ENCODE data around the gene TBC1D14. TPM values are rescaled to one million over a fixed set of nuclear protein-coding genes. Genes with fewer than 3 reads are reported as not detected.

TBC1D14 gene
- total RNA-seq, 2 experiments from 2014 or later, result 49.0 to 49.1 TPM

GRCh38 chr4:7018281-7018680 is 108.7 kb downstream of the TBC1D14 start:
- Mint-ChIP-seq H3K4me3 (no peak overlapping the region), H3K4me1 (peaks cover 9% of the 10 kb centered on the region), H3K27me3 (no peaks in the 10 kb centered on the region), H3K36me3 (peaks cover 28% of the 10 kb centered on the region), H3K27ac (no peak overlapping the region), H3K9me3 (ENCODE audit: low read depth) (no peaks in the 10 kb centered on the region)
- ATAC-seq, result no peak
- DNase-seq, result no peak
- CTCF ChIA-PET, result interaction anchor here (1.2 kb wide), 2 partner anchors 14 to 51 kb away, joined by 3 read pairs; no protein-coding TSS in a partner anchor

GRCh38 chr4:7019367-7019766 is 109.7 kb downstream of the TBC1D14 start:
- DNase-seq (no peak), ATAC-seq (no peak)
- H3K4me3 Mint-ChIP-seq, result no peak overlapping the region
- H3K27ac Mint-ChIP-seq, result no peak overlapping the region
- CTCF ChIA-PET, result interaction anchor here (1.2 kb wide), 1 partner anchor 50 kb away, joined by 3 read pairs; no protein-coding TSS in a partner anchor
- no peaks in the 10 kb centered on the region for H3K27me3 Mint-ChIP-seq
- H3K4me1 Mint-ChIP-seq, result peaks cover 3% of the 10 kb centered on the region
- peaks cover 20% of the 10 kb centered on the region for H3K36me3 Mint-ChIP-seq
- no peaks in the 10 kb centered on the region for H3K9me3 Mint-ChIP-seq (ENCODE audit: low read depth)

- CTCF ChIA-PET, result interaction anchor here (1.9 kb wide), 1 partner anchor 22 kb away, joined by 6 read pairs; a partner anchor contains a TSS
- peaks cover 12% of the 10 kb centered on the region for H3K36me3 Mint-ChIP-seq
- no peaks in the 10 kb centered on the region for H3K9me3 Mint-ChIP-seq (ENCODE audit: low read depth)
- H3K4me3 Mint-ChIP-seq, result no peak overlapping the region
- H3K27ac Mint-ChIP-seq, result peak overlapping the region; percentile 53
- no peaks in the 10 kb centered on the region for H3K27me3 Mint-ChIP-seq
- DNase-seq (no peak), ATAC-seq (no peak)
- peaks cover 1% of the 10 kb centered on the region for H3K4me1 Mint-ChIP-seq
Measured at GRCh38 chr4:7020290-7020689, 110.7 kb downstream of the TBC1D14 start.

GRCh38 chr4:7020856-7021255 is 111.2 kb downstream of the TBC1D14 start:
- CTCF ChIA-PET, result interaction anchor here (1.9 kb wide), 1 partner anchor 22 kb away, joined by 6 read pairs; a partner anchor contains a TSS
- ATAC-seq, result no peak
- peaks cover 12% of the 10 kb centered on the region for H3K36me3 Mint-ChIP-seq

GRCh38 chr4:7021355-7021754 is 111.7 kb downstream of the TBC1D14 start:
- H3K27ac Mint-ChIP-seq, result no peak overlapping the region
- no peak for ATAC-seq
- CTCF ChIA-PET, result interaction anchor here (1.9 kb wide), 1 partner anchor 21 kb away, joined by 6 read pairs; a partner anchor contains a TSS

More at GRCh38 chr4:7020856-7021255, 111.2 kb downstream of the TBC1D14 start:
- Mint-ChIP-seq H3K27ac (no peak overlapping the region), H3K4me1 (no peaks in the 10 kb centered on the region), H3K4me3 (no peak overlapping the region), H3K27me3 (no peaks in the 10 kb centered on the region), H3K9me3 (ENCODE audit: low read depth) (no peaks in the 10 kb centered on the region)
- no peak for DNase-seq

GRCh38 chr4:7021930-7022664 is 112.5 kb downstream of the TBC1D14 start:
- Mint-ChIP-seq H3K36me3 (peaks cover 17% of the 10 kb centered on the region), H3K4me3 (no peak overlapping the region), H3K4me1 (no peaks in the 10 kb centered on the region), H3K27me3 (no peaks in the 10 kb centered on the region), H3K27ac (no peak overlapping the region), H3K9me3 (ENCODE audit: low read depth) (no peaks in the 10 kb centered on the region)
- DNase-seq, result no peak
- CTCF ChIA-PET, result no interaction called here
- ATAC-seq, result no peak

More at GRCh38 chr4:7021355-7021754, 111.7 kb downstream of the TBC1D14 start:
- Mint-ChIP-seq H3K9me3 (ENCODE audit: low read depth) (no peaks in the 10 kb centered on the region), H3K36me3 (peaks cover 16% of the 10 kb centered on the region), H3K27me3 (no peaks in the 10 kb centered on the region), H3K4me1 (no peaks in the 10 kb centered on the region), H3K4me3 (no peak overlapping the region)
- DNase-seq, result no peak

- CTCF ChIA-PET, result interaction anchor here (0.9 to 1.3 kb wide), 2 partner anchors 17 to 19 kb away, joined by 3 read pairs; a partner anchor contains a TSS
- ATAC-seq, result no peak
- peaks cover 26% of the 10 kb centered on the region for H3K36me3 Mint-ChIP-seq
Measured at GRCh38 chr4:7023486-7023885, 113.9 kb downstream of the TBC1D14 start.

GRCh38 chr4:7023901-7024300 is 114.3 kb downstream of the TBC1D14 start:
- H3K36me3 Mint-ChIP-seq, result peaks cover 25% of the 10 kb centered on the region
- CTCF ChIA-PET, result interaction anchor here (0.9 to 1.3 kb wide), 2 partner anchors 16 to 19 kb away, joined by 3 read pairs; a partner anchor contains a TSS
- H3K9me3 Mint-ChIP-seq (ENCODE audit: low read depth), result no peaks in the 10 kb centered on the region
- H3K4me1 Mint-ChIP-seq, result peaks cover 3% of the 10 kb centered on the region
- H3K27ac Mint-ChIP-seq, result no peak overlapping the region
- no peak for DNase-seq
- no peak overlapping the region for H3K4me3 Mint-ChIP-seq
- ATAC-seq, result no peak
- no peaks in the 10 kb centered on the region for H3K27me3 Mint-ChIP-seq

More at GRCh38 chr4:7023486-7023885, 113.9 kb downstream of the TBC1D14 start:
- Mint-ChIP-seq H3K27me3 (no peaks in the 10 kb centered on the region), H3K27ac (no peak overlapping the region), H3K9me3 (ENCODE audit: low read depth) (no peaks in the 10 kb centered on the region), H3K4me1 (peaks cover 3% of the 10 kb centered on the region), H3K4me3 (no peak overlapping the region)
- DNase-seq, result no peak

GRCh38 chr4:7024336-7024890 is 114.8 kb downstream of the TBC1D14 start:
- H3K4me1 Mint-ChIP-seq, result peaks cover 3% of the 10 kb centered on the region
- H3K27ac Mint-ChIP-seq, result no peak overlapping the region
- H3K4me3 Mint-ChIP-seq, result no peak overlapping the region
- no peaks in the 10 kb centered on the region for H3K27me3 Mint-ChIP-seq
- no peaks in the 10 kb centered on the region for H3K9me3 Mint-ChIP-seq (ENCODE audit: low read depth)
- DNase-seq, result no peak
- CTCF ChIA-PET, result interaction anchor here (1.3 kb wide), 1 partner anchor 16 kb away, joined by 3 read pairs; no protein-coding TSS in a partner anchor
- H3K36me3 Mint-ChIP-seq, result peaks cover 25% of the 10 kb centered on the region
- ATAC-seq, result no peak

- ATAC-seq, result no peak
- CTCF ChIA-PET, result no interaction called here
- H3K9me3 Mint-ChIP-seq (ENCODE audit: low read depth), result no peaks in the 10 kb centered on the region
- no peak overlapping the region for H3K27ac Mint-ChIP-seq
- H3K4me1 Mint-ChIP-seq, result peaks cover 3% of the 10 kb centered on the region
- no peak for DNase-seq
- no peaks in the 10 kb centered on the region for H3K27me3 Mint-ChIP-seq
- no peak overlapping the region for H3K4me3 Mint-ChIP-seq
- peaks cover 27% of the 10 kb centered on the region for H3K36me3 Mint-ChIP-seq
Measured at GRCh38 chr4:7025040-7025602, 115.5 kb downstream of the TBC1D14 start.

GRCh38 chr4:7026107-7026506 is 116.5 kb downstream of the TBC1D14 start:
- Mint-ChIP-seq H3K27me3 (no peaks in the 10 kb centered on the region), H3K4me3 (no peak overlapping the region), H3K36me3 (peaks cover 26% of the 10 kb centered on the region), H3K27ac (no peak overlapping the region), H3K4me1 (peaks cover 3% of the 10 kb centered on the region), H3K9me3 (ENCODE audit: low read depth) (no peaks in the 10 kb centered on the region)
- CTCF ChIA-PET, result interaction anchor here (0.5 to 0.7 kb wide), 2 partner anchors 9 to 776 kb away, joined by 3 read pairs; no protein-coding TSS in a partner anchor
- DNase-seq, result no peak
- no peak for ATAC-seq

- CTCF ChIA-PET, result no interaction called here
- DNase-seq (no peak), ATAC-seq (no peak)
- Mint-ChIP-seq H3K4me3 (no peak overlapping the region), H3K36me3 (peaks cover 27% of the 10 kb centered on the region), H3K4me1 (peaks cover 3% of the 10 kb centered on the region), H3K27ac (no peak overlapping the region), H3K9me3 (ENCODE audit: low read depth) (no peaks in the 10 kb centered on the region), H3K27me3 (no peaks in the 10 kb centered on the region)
Measured at GRCh38 chr4:7027284-7027683, 117.7 kb downstream of the TBC1D14 start.

- CTCF ChIA-PET, result no interaction called here
- Mint-ChIP-seq H3K4me3 (no peak overlapping the region), H3K4me1 (peaks cover 3% of the 10 kb centered on the region), H3K27ac (no peak overlapping the region), H3K9me3 (ENCODE audit: low read depth) (no peaks in the 10 kb centered on the region), H3K36me3 (peaks cover 27% of the 10 kb centered on the region), H3K27me3 (no peaks in the 10 kb centered on the region)
- DNase-seq (no peak), ATAC-seq (no peak)
Measured at GRCh38 chr4:7027913-7028312, 118.3 kb downstream of the TBC1D14 start.
